Liver (tissue), 9 donors: ENCODE measurements around the gene HSPE1. TPM values are rescaled to one million over a fixed set of nuclear protein-coding genes. Genes with fewer than 3 reads are reported as not detected.

Experiments
- DNase-seq: peaks from one replicate; pipeline ENCODE4 v3.0.0-alpha.2; 2017; ENCODE audit warnings: low spot score
- H3K27ac ChIP-seq, 2 donors: one replicate each; pipeline ENCODE4 v1.7.0; 2013; ENCODE audit warnings: inconsistent platforms in 2 of 2, low read length in 2 of 2, control low read depth in 1 of 2, low read depth in 1 of 2, mild to moderate bottlenecking in 1 of 2
- H3K27me3 ChIP-seq, 4 donors: one replicate each; pipeline versions ENCODE4 v1.6.1 to v1.7.0; 2013; ENCODE audit warnings: low read length in 3 of 4, inconsistent platforms in 1 of 4, mild to moderate bottlenecking in 1 of 4, moderate library complexity in 1 of 4; ENCODE audit not compliant: control insufficient read depth in 4 of 4, insufficient read depth in 4 of 4
- H3K36me3 ChIP-seq, 4 donors: one replicate each; pipeline versions ENCODE4 v1.6.1 to v1.7.0; 2013; ENCODE audit warnings: low read length in 3 of 4, mild to moderate bottlenecking in 3 of 4, low read depth in 1 of 4, moderate library complexity in 1 of 4; ENCODE audit not compliant: control insufficient read depth in 4 of 4, insufficient read depth in 3 of 4
- H3K4me1 ChIP-seq, 4 donors: one replicate each; pipeline versions ENCODE4 v1.6.1 to v1.7.0; 2013; ENCODE audit warnings: low read length in 3 of 4, mild to moderate bottlenecking in 3 of 4, moderate library complexity in 1 of 4; ENCODE audit not compliant: control insufficient read depth in 4 of 4, insufficient read depth in 4 of 4
- H3K4me3 ChIP-seq, 3 donors: one replicate each; pipeline versions ENCODE4 v1.6.1 to v1.7.0; 2013; ENCODE audit warnings: low read length in 3 of 3, control low read depth in 1 of 3, low read depth in 1 of 3, mild to moderate bottlenecking in 1 of 3
- H3K9ac ChIP-seq, 2 donors: one replicate each; pipeline ENCODE4 v1.7.0; 2013; ENCODE audit warnings: low read length in 2 of 2, mild to moderate bottlenecking in 2 of 2, moderate library complexity in 2 of 2, control low read depth in 1 of 2, low read depth in 1 of 2
- H3K9me3 ChIP-seq, 4 donors: one replicate each; pipeline versions ENCODE4 v1.6.1 to v1.7.0; 2013; ENCODE audit warnings: low read length in 3 of 4; ENCODE audit not compliant: control insufficient read depth in 4 of 4
- EGR1 ChIP-seq, 2 donors: IDR thresholded peaks; 2 replicates each; pipeline ENCODE4 v1.6.1; 2016 to 2018; ENCODE audit warnings: antibody characterized with exemption in 2 of 2, low read depth in 2 of 2
- FOXA1 ChIP-seq: IDR thresholded peaks from 2 replicates; pipeline ENCODE4 v1.6.1; 2016; ENCODE audit warnings: antibody characterized with exemption
- FOXA2 ChIP-seq: IDR thresholded peaks from 2 replicates; pipeline ENCODE4 v1.6.1; 2016; ENCODE audit warnings: antibody characterized with exemption
- GABPA ChIP-seq, 2 donors: IDR thresholded peaks in 1 of 2; conservative IDR thresholded peaks in 1 of 2; 2 replicates each; pipeline ENCODE4 v1.6.1; 2016; ENCODE audit warnings: antibody characterized with exemption in 2 of 2, mild to moderate bottlenecking in 1 of 2, moderate library complexity in 1 of 2
- HNF4A ChIP-seq, 2 donors: conservative IDR thresholded peaks; 2 replicates each; pipeline ENCODE4 v1.6.1; 2016; ENCODE audit warnings: antibody characterized with exemption in 2 of 2, mild to moderate bottlenecking in 2 of 2
- JUND ChIP-seq, 2 donors: IDR thresholded peaks; 2 replicates each; pipeline ENCODE4 v1.6.1; 2016; ENCODE audit warnings: antibody characterized with exemption in 2 of 2
- NR2F2 ChIP-seq: IDR thresholded peaks from 2 replicates; pipeline ENCODE4 v1.6.1; 2016; ENCODE audit warnings: antibody characterized with exemption
- RAD21 ChIP-seq, 2 donors: IDR thresholded peaks; 2 replicates each; pipeline ENCODE4 v1.6.1; 2016; ENCODE audit warnings: antibody characterized with exemption in 2 of 2, mild to moderate bottlenecking in 2 of 2
- RXRA ChIP-seq, 2 donors: IDR thresholded peaks; 2 replicates each; pipeline ENCODE4 v1.6.1; 2017 to 2018; ENCODE audit warnings: antibody characterized with exemption in 2 of 2, mild to moderate bottlenecking in 1 of 2
- TAF1 ChIP-seq: conservative IDR thresholded peaks from 2 replicates; pipeline ENCODE4 v1.6.1; 2016; ENCODE audit warnings: antibody characterized with exemption, mild to moderate bottlenecking
- WGBS: extraction: QIAGEN DNeasy Blood & Tissue Kit; methylation state at CpG from one replicate; pipeline ENCODE4 v1.1.7; 2013; 5-methylcytosine and 5-hydroxymethylcytosine counted together
- polyA plus RNA-seq, 2 donors: library from polyadenylated mRNA; stranded (reverse) in 1 of 2; unstranded in 1 of 2; fragments of 200-250 nt in 1 of 2; fragments of >200 nt in 1 of 2; fragmentation: Nextera tagmentation in 1 of 2; extraction: Ambion mirVana in 1 of 2; gene quantifications; one replicate each; pipeline versions ENCODE4 v1.2.1 to v1.2.3, GENCODE V29; 2013 to 2015
- total RNA-seq, 2 donors: library from RNA; depleted of rRNA; stranded (reverse); fragments of >200 nt; gene quantifications; one replicate each; pipeline ENCODE4 v1.2.3, GENCODE V29; 2014
- TF ChIP-seq, protein P1 (sequence below): IDR thresholded peaks from 2 replicates; pipeline ENCODE4 v1.6.1; 2016; ENCODE audit warnings: antibody characterized with exemption
- TF ChIP-seq, protein P2 (sequence below): IDR thresholded peaks from 2 replicates; pipeline ENCODE4 v1.6.1; 2016; ENCODE audit warnings: antibody characterized with exemption
- TF ChIP-seq, protein P3 (sequence below): IDR thresholded peaks from 2 replicates; pipeline ENCODE4 v1.6.1; 2016; ENCODE audit warnings: antibody characterized with exemption, mild to moderate bottlenecking
- TF ChIP-seq, protein P4 (sequence below): IDR thresholded peaks from 2 replicates; pipeline ENCODE4 v1.6.1; 2016; ENCODE audit warnings: antibody characterized with exemption
- TF ChIP-seq, protein P5 (sequence below): fragments of 150-350 bp; IDR thresholded peaks from 2 replicates; pipeline ENCODE4 v1.5.1; 2017; ENCODE audit warnings: improper control_type of control experiment, low read depth, low read length; ENCODE audit not compliant: missing input control
- donor health status: healthy.
- donor health status: healthy.
- donor health status: healthy.
- donor health status: healthy.
- donor health status: healthy.

The HSPE1 gene
- total and polyA plus RNA-seq, 4 donors = 88.2 to 347 (median 190) TPM

DNA sequence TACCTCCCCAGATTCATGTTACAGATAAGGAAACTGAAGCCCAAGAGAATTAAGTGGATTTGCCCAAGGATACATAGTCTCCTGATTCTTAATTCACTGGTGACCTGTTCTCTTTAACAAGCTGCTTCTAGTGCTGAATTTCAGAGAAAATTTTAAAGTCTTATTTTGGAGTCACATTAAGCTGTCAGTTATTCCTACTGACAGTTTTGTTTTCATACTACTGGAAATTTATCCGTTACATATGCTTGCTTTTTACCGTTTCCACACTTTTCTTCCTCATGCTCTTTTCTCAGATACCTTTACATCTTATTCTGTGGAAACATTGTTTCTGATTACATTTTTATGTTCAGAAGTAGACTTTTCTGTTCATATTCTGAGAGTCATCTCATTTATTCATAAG is 17.0 kb downstream of the HSPE1 start (continued):
- TF ChIP-seq JUND (IDR thresholded peaks at IDR 0.05) = no peak
- TF ChIP-seq, protein P1, sequence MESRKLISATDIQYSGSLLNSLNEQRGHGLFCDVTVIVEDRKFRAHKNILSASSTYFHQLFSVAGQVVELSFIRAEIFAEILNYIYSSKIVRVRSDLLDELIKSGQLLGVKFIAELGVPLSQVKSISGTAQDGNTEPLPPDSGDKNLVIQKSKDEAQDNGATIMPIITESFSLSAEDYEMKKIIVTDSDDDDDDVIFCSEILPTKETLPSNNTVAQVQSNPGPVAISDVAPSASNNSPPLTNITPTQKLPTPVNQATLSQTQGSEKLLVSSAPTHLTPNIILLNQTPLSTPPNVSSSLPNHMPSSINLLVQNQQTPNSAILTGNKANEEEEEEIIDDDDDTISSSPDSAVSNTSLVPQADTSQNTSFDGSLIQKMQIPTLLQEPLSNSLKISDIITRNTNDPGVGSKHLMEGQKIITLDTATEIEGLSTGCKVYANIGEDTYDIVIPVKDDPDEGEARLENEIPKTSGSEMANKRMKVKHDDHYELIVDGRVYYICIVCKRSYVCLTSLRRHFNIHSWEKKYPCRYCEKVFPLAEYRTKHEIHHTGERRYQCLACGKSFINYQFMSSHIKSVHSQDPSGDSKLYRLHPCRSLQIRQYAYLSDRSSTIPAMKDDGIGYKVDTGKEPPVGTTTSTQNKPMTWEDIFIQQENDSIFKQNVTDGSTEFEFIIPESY = no peak

DNA sequence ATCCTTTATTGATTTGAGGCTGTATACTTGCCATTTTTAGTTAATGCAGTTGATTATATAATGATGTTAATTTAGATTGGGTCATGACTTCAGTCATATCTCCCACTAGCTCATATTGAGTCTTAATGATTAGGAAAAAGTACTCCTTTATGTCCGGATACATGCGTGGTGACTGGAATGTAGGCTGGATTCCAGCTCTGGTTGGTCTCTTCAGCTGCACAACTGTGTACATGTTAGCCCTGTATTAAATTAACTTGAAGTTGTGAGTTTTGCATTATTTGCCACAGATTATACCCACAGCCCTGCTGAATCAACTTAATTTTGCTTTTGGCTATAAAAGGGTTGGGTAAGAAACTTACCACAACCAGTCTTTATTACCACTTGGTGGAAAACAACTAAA is 38.2 kb downstream of the HSPE1 start:
- no peak overlapping the region for H3K27ac ChIP-seq
- no peak for DNase-seq
- H3K27me3 ChIP-seq = no peaks in the 10 kb centered on the region
- peaks cover 4 to 39% (median 16%) of the 10 kb centered on the region in 4 donors for H3K36me3 ChIP-seq
- TF ChIP-seq, protein P2, sequence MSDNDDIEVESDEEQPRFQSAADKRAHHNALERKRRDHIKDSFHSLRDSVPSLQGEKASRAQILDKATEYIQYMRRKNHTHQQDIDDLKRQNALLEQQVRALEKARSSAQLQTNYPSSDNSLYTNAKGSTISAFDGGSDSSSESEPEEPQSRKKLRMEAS = no peak
- no peak for TF ChIP-seq RXRA (IDR thresholded peaks at IDR 0.05)
- TF ChIP-seq NR2F2 = no peak
- TF ChIP-seq HNF4A (conservative IDR thresholded peaks at IDR 0.05) = no peak
- no peaks in the 10 kb centered on the region for H3K9me3 ChIP-seq
- no peak overlapping the region for H3K4me3 ChIP-seq
- H3K4me1 ChIP-seq = no peaks in the 10 kb centered on the region
- WGBS = 86% methylated on average over 2 of the region's 2 CpGs
- H3K9ac ChIP-seq = no peak overlapping the region

DNA sequence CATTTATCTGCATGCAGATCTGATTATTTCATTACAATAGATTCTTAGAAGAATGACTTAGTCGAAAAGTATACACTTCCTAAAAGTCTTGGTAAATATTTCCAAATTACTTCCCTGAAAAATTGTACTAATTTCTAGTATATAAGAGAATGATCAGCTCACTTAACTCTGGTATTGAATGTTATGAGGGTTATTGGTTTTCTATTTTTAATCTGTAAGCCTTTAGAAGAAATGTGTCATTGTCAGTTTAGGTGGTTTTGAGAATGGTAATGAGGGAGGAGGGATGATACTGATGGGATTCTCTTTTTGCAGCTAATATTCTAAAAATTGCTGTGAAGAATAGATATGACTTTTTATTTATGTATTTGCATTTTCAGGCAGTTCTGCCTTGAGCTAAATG is 39.6 kb downstream of the HSPE1 start:
- H3K36me3 ChIP-seq = peaks cover 4 to 40% (median 18%) of the 10 kb centered on the region in 4 donors
- H3K9me3 ChIP-seq = no peaks in the 10 kb centered on the region
- H3K9ac ChIP-seq = no peak overlapping the region
- H3K27me3 ChIP-seq = no peaks in the 10 kb centered on the region
- H3K27ac ChIP-seq = no peak overlapping the region
- DNase-seq = no peak
- no peaks in the 10 kb centered on the region for H3K4me1 ChIP-seq
- TF ChIP-seq, protein P3, sequence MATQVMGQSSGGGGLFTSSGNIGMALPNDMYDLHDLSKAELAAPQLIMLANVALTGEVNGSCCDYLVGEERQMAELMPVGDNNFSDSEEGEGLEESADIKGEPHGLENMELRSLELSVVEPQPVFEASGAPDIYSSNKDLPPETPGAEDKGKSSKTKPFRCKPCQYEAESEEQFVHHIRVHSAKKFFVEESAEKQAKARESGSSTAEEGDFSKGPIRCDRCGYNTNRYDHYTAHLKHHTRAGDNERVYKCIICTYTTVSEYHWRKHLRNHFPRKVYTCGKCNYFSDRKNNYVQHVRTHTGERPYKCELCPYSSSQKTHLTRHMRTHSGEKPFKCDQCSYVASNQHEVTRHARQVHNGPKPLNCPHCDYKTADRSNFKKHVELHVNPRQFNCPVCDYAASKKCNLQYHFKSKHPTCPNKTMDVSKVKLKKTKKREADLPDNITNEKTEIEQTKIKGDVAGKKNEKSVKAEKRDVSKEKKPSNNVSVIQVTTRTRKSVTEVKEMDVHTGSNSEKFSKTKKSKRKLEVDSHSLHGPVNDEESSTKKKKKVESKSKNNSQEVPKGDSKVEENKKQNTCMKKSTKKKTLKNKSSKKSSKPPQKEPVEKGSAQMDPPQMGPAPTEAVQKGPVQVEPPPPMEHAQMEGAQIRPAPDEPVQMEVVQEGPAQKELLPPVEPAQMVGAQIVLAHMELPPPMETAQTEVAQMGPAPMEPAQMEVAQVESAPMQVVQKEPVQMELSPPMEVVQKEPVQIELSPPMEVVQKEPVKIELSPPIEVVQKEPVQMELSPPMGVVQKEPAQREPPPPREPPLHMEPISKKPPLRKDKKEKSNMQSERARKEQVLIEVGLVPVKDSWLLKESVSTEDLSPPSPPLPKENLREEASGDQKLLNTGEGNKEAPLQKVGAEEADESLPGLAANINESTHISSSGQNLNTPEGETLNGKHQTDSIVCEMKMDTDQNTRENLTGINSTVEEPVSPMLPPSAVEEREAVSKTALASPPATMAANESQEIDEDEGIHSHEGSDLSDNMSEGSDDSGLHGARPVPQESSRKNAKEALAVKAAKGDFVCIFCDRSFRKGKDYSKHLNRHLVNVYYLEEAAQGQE = no peak
- no peak for TF ChIP-seq FOXA2
- TF ChIP-seq GABPA (IDR thresholded peaks at IDR 0.05 in 1 of 2, conservative IDR thresholded peaks at IDR 0.05 in 1 of 2) = no peak
- TF ChIP-seq JUND (IDR thresholded peaks at IDR 0.05) = no peak
- TF ChIP-seq TAF1 = no peak
- no peak for TF ChIP-seq RAD21 (IDR thresholded peaks at IDR 0.05)
- WGBS = 83% methylated on average over 1 of the region's 1 CpG
- H3K4me3 ChIP-seq = no peak overlapping the region

DNA sequence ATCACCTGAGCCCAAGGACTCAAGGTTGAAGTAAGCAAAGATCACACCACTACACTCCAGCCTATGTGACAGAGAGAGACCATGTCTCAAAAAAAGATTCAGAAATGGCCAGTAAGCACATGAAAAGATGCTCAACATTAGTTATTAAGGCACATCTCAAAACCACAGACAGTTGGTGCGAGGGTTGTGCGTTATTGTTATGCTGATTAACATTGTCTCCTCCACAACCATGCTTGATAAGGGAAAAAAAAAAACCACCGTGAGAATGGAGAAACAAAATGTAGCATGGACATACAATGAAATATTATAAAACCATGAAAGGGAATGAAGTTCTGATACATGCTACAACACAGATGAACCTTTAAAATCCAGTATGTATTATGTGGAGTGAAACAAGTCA is 43.0 kb downstream of the HSPE1 start:
- H3K9ac ChIP-seq = no peak overlapping the region
- WGBS = 96% methylated on average over 3 of the region's 3 CpGs
- TF ChIP-seq, protein P4, sequence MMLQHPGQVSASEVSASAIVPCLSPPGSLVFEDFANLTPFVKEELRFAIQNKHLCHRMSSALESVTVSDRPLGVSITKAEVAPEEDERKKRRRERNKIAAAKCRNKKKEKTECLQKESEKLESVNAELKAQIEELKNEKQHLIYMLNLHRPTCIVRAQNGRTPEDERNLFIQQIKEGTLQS = no peak
- TF ChIP-seq GABPA (IDR thresholded peaks at IDR 0.05 in 1 of 2, conservative IDR thresholded peaks at IDR 0.05 in 1 of 2) (no peak), JUND (IDR thresholded peaks at IDR 0.05) (no peak), NR2F2 (no peak), FOXA1 (no peak), EGR1 (IDR thresholded peaks at IDR 0.05; ENCODE audit: low read depth in 2 of 2) (no peak), TAF1 (no peak), RAD21 (IDR thresholded peaks at IDR 0.05) (no peak), RXRA (IDR thresholded peaks at IDR 0.05) (no peak)
- TF ChIP-seq, protein P2 = no peak
- TF ChIP-seq, protein P5, sequence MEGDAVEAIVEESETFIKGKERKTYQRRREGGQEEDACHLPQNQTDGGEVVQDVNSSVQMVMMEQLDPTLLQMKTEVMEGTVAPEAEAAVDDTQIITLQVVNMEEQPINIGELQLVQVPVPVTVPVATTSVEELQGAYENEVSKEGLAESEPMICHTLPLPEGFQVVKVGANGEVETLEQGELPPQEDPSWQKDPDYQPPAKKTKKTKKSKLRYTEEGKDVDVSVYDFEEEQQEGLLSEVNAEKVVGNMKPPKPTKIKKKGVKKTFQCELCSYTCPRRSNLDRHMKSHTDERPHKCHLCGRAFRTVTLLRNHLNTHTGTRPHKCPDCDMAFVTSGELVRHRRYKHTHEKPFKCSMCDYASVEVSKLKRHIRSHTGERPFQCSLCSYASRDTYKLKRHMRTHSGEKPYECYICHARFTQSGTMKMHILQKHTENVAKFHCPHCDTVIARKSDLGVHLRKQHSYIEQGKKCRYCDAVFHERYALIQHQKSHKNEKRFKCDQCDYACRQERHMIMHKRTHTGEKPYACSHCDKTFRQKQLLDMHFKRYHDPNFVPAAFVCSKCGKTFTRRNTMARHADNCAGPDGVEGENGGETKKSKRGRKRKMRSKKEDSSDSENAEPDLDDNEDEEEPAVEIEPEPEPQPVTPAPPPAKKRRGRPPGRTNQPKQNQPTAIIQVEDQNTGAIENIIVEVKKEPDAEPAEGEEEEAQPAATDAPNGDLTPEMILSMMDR = no peak

More for the DNA sequence above, 43.0 kb downstream of the HSPE1 start:
- H3K36me3 ChIP-seq = peaks cover 4 to 21% (median 15%) of the 10 kb centered on the region in 4 donors
- H3K4me1 ChIP-seq = no peaks in the 10 kb centered on the region
- H3K9me3 ChIP-seq = no peaks in the 10 kb centered on the region
- no peaks in the 10 kb centered on the region for H3K27me3 ChIP-seq
- no peak overlapping the region for H3K4me3 ChIP-seq
- DNase-seq = no peak
- no peak overlapping the region for H3K27ac ChIP-seq
